GM21390 (cell line): ENCODE results near the gene RSF1.

ENCODE experiments used
- ATAC-seq: cut with Tn5 transposase; IDR thresholded peaks from one replicate; pipeline ENCODE4 v1.9.1; 2021; ENCODE audit not compliant: unreplicated experiment

The RSF1 gene

GRCh38 chr11:77806415-77806814 lies 14.1 kb downstream of the RSF1 start:
- no peak for ATAC-seq

DNA sequence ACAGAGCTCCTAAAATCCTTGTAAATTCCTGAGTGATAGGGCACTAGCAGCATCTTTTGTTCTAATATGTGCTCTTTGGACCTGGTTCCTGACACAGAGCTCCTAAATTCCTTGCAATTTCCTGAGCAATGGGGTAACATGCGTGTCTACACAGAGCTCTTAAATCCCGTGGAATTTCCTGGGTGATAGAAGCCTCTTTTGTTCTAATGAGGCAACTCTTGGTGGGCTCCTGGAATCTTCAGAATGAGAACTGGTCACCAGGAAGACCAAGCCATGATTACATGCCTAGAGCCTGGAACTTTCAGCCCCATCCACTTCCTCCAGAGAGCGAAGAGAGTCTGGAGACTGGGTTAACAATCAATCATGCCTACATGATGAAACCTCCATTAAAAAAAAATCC lies 19.0 kb downstream of the RSF1 start:
- ATAC-seq = no peak

- no peak for ATAC-seq
These were observed 20.1 kb downstream of the RSF1 start for GRCh38 chr11:77800449-77800848.

DNA sequence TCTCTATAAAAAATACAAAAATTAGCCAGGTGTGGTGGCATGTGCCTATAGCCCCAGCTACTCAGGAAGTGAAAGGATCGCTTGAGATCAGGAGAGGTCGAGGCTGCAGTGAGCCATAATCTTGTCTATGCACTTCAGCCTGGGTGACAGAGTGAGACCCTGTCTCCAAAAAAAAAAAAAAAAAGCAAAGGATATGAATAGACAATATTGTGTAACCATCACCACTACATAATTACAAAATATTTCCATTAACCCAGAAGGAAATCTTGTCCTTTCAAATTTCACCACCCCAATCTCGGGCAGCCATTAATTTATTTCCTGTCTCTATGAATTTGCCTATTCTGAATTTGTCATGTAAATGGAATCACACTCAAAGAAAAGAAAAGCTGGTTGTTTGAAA lies 21.2 kb downstream of the RSF1 start:
- ATAC-seq = no peak

DNA sequence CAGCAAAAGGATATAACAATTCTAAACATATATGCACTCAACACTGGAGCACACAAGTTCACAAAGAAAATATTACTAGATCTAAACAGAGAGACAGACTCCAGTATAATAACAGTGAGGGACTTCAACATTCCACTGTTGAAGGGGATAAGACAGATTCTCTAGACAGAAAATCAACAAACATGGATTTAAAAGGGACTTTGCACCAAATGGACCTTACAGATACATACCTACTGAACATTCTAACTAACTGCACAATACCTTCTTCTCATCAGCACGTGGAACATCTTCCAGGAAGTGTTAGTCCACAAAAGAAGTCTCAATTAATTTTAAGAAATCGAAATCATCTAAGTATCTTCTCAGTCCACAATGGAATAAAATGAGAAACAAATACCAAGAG lies 26.6 kb downstream of the RSF1 start:
- no peak for ATAC-seq

DNA sequence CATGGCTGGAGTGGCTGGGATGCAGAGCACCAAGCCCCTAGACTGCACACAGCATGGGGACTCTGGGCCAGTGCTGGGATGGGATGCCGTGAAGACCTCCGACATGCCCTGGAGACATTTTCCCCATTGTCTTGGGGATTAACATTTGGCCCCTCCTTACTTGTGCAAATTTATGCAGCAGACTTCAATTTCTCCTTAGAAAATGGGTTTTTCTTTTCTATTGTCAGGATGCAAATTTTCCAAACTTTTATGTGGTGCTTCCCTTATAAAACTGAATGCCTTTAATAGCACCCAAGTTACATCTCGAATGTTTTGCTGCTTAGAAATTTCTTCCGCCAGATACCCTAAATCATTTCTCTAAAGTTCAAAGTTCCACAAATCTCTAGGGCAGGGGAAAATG lies 29.2 kb downstream of the RSF1 start:
- ATAC-seq = no peak

GRCh38 chr11:77789731-77790476 lies 30.6 kb downstream of the RSF1 start:
- no peak for ATAC-seq

DNA sequence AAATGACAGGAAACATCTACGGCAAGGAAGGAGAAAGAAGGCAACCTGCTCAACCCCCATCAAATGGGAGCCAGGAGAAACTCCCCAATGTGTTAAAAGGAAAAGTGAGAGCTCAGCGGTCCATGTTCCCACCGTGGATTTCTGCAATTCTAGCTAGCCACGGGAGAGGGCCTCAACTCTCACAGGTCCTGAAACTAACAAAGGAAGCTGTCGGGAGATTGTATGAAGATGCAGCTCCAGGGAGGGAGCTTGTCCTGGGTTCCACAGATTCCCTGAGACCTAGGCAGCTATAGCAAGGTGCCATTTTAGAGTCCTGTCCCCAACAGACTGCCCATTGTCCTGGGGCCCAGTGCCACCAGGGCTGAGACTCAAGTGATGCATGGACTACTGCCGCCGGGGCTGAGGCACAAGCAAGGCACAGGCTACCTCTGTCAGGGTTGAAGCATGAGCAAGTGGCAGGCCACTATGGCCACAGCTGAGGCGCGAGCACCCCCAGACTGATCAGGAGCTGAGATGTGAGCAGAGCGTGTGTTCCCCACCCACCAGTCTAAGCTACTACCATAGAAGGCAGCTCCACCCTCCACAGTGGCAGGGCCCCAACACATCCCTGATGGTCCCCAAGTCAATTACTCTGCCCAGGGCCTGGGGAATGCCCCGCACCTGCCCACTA lies 31.3 kb downstream of the RSF1 start:
- no peak for ATAC-seq

- no peak for ATAC-seq
These were observed 36.0 kb downstream of the RSF1 start for GRCh38 chr11:77784572-77784971.

- no peak for ATAC-seq
These were observed 37.5 kb downstream of the RSF1 start for GRCh38 chr11:77783025-77783424.

- no peak for ATAC-seq
These were observed 40.6 kb downstream of the RSF1 start for GRCh38 chr11:77779935-77780334.

DNA sequence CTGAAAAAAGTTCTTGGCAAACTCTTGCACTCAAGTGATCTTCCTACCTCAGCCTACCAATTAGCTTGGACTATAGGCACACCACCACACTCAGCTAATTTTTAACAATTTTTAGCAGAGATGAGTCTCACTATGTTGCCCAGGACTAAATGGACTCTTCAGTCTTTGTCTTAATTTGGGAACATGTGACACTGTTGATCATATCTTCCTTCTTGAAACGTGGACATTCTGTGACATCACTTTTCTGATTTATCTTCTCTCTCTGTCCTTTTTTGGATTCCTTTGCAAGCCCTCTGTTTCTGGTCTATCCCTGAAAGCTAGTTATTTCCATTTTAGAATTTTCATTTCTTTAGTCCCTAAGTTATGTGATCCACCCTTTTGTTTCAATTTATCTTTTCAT lies 42.0 kb downstream of the RSF1 start:
- no peak for ATAC-seq

GRCh38 chr11:77778118-77778517 lies 42.4 kb downstream of the RSF1 start:
- no peak for ATAC-seq

DNA sequence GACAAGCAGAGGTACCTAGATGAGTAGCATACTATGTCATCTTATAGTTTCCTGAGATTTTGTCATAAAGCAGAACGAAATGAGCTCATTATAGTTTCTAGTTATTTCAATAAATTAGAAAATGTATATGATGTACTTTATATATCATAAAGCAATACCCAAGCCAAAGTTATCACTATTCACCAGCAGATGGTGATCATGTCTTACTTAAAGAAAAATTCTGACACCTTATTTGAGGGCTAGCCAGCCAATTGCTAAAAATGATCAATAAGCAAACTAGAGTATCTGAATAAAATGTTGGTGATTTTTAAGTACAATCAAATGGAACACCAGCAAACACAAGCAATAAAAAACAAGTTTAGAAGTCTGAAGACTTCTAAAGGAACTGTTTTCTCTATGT lies 44.1 kb downstream of the RSF1 start:
- ATAC-seq = no peak

DNA sequence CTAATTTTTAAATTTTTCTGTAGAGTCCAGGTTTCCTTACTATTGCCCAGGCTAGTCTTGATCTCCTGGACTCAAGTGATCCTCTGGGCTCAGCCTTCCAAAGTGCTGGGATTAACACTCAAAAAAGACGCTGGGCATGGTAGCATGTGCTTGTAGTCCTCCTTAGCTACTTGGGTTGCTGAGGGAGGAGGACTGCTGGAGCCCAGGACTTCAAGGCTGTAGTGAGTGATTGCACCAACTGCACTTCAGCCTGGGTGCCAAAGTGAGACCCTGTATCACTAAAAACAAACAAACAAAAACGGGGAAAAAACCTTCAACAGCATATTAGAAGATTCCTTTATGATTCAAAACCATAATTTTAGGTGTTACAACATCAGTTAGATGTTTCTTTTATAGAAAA lies 44.6 kb downstream of the RSF1 start:
- ATAC-seq = no peak

GRCh38 chr11:77771135-77771534 lies 49.4 kb downstream of the RSF1 start:
- ATAC-seq = no peak

- ATAC-seq = no peak
These were observed 49.9 kb downstream of the RSF1 start for GRCh38 chr11:77770629-77771028.

DNA sequence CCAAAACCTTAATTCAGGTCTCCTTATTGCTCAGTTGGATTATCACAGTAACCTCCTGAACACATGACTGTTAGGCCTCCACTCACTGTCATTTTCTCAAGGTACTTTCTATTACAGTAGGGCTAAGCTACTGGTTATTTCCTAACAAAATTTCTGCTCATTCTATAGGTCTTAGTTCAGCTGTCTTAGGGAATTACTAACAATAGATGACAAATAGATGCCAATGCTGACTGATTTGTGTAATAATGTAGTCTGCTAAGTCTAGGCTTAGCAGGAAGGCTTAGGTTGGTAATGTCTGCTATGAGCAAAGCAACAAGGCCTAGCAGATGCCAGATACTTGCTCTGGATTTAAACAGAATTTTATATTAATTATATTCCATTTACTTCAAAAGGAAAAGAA lies 58.1 kb downstream of the RSF1 start:
- ATAC-seq = no peak

DNA sequence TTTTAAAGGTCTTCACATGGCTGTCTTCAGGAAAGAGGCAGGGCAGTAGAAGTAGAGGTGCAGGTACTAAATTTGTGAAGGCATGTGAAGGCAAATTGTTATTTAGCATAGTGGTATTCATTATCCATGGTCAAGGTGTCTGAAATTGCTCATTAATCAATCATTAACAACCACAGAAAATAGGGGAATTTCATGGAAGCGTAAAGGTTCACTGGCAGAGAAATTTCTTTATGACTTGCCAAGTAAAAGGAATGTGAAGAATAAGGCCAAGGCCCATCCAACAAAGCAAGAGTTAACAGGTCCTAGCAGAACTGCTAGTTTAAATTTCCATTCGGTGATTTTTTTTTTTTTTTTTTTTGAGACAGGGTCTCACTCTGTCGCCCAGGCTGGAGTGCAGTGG lies 59.0 kb downstream of the RSF1 start:
- no peak for ATAC-seq

- no peak for ATAC-seq
These were observed 62.2 kb downstream of the RSF1 start for GRCh38 chr11:77758331-77758730.

- no peak for ATAC-seq
These were observed 67.3 kb downstream of the RSF1 start for GRCh38 chr11:77753230-77753629.

GRCh38 chr11:77752516-77752915 lies 68.0 kb downstream of the RSF1 start:
- no peak for ATAC-seq
